Measurements from ENCODE around the gene SLC6A19. TPM values are rescaled to one million over a fixed set of nuclear protein-coding genes. Genes with fewer than 3 reads are reported as not detected.

The SLC6A19 gene
- polyA plus RNA-seq, 1 of the 3 experiments (the other 2 are of a cell fraction): not detected

DNA sequence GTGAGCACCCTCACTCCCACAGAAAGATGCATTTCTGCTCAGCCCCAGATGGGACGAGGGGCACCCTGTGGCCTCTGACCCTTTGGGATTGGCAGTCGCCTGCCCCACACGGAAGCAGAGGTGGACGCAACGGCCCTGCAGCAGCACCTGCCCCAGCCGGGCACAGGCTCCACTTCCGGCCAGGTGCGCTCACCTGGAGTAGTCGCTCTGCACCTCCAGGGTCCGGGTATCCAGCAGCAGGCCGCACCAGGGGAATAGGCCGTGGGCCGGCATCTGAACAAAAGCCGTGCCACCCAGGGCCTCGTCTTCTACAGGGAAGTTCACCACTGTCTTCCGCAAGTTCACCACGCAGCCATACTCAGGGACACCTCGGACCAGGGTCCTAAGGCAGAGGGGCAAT, 62.8 kb downstream of the SLC6A19 start:
- Histone ChIP-seq H4K20me1 (ENCODE audit: insufficient read depth) (no peaks in the 10 kb centered on the region), H3K9ac (no peak overlapping the region), H3K27me3 (ENCODE audit: insufficient read depth) (no peaks in the 10 kb centered on the region; the same call in 1 of the 2 replicates), H2AFZ (ENCODE audit: low read depth) (no peak overlapping the region), H3K36me3 (replicated peaks in 1 of 2; ENCODE audit: control insufficient read depth in 1 of 2, insufficient read depth in 2 of 2, low read length in 1 of 2) (no peaks in the 10 kb centered on the region), H3K27ac (ENCODE audit: low read depth in 2 of 2, low read length in 1 of 2) (no peak overlapping the region), H3F3A (replicated peaks; ENCODE audit: insufficient read depth) (no peaks in the 10 kb centered on the region), H3K9me3 (no peaks in the 10 kb centered on the region; the same call in 1 of the 2 replicates), H3K4me1 (ENCODE audit: control insufficient read depth in 1 of 2, insufficient read depth in 2 of 2, low read depth in 1 of 2, low read length in 1 of 2) (no peaks in the 10 kb centered on the region), H3K4me2 (no peak overlapping the region), H3K9me2 (no peaks in the 10 kb centered on the region), H3K79me2 (ENCODE audit: insufficient read depth) (no peaks in the 10 kb centered on the region), H3K4me3 (ENCODE audit: low read depth in 2 of 2, low read length in 1 of 2) (no peak overlapping the region)
- TF ChIP-seq, protein P1, sequence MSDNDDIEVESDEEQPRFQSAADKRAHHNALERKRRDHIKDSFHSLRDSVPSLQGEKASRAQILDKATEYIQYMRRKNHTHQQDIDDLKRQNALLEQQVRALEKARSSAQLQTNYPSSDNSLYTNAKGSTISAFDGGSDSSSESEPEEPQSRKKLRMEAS (IDR thresholded peaks at IDR 0.05; ENCODE audit: low read depth): no peak
- TF ChIP-seq, protein P2, sequence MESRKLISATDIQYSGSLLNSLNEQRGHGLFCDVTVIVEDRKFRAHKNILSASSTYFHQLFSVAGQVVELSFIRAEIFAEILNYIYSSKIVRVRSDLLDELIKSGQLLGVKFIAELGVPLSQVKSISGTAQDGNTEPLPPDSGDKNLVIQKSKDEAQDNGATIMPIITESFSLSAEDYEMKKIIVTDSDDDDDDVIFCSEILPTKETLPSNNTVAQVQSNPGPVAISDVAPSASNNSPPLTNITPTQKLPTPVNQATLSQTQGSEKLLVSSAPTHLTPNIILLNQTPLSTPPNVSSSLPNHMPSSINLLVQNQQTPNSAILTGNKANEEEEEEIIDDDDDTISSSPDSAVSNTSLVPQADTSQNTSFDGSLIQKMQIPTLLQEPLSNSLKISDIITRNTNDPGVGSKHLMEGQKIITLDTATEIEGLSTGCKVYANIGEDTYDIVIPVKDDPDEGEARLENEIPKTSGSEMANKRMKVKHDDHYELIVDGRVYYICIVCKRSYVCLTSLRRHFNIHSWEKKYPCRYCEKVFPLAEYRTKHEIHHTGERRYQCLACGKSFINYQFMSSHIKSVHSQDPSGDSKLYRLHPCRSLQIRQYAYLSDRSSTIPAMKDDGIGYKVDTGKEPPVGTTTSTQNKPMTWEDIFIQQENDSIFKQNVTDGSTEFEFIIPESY (IDR thresholded peaks at IDR 0.05; ENCODE audit: borderline replicate concordance, low read depth): no peak
- no peak for TF ChIP-seq NRF1 (IDR thresholded peaks at IDR 0.05; ENCODE audit: low read depth, low read length)
- no peak for TF ChIP-seq FOXM1 (IDR thresholded peaks at IDR 0.05; ENCODE audit: low read depth)
- TF ChIP-seq SIN3A (IDR thresholded peaks at IDR 0.05; ENCODE audit: borderline replicate concordance, low read depth, low read length): no peak
- no peak for TF ChIP-seq JUND (IDR thresholded peaks at IDR 0.05)
- TF ChIP-seq, protein P3, sequence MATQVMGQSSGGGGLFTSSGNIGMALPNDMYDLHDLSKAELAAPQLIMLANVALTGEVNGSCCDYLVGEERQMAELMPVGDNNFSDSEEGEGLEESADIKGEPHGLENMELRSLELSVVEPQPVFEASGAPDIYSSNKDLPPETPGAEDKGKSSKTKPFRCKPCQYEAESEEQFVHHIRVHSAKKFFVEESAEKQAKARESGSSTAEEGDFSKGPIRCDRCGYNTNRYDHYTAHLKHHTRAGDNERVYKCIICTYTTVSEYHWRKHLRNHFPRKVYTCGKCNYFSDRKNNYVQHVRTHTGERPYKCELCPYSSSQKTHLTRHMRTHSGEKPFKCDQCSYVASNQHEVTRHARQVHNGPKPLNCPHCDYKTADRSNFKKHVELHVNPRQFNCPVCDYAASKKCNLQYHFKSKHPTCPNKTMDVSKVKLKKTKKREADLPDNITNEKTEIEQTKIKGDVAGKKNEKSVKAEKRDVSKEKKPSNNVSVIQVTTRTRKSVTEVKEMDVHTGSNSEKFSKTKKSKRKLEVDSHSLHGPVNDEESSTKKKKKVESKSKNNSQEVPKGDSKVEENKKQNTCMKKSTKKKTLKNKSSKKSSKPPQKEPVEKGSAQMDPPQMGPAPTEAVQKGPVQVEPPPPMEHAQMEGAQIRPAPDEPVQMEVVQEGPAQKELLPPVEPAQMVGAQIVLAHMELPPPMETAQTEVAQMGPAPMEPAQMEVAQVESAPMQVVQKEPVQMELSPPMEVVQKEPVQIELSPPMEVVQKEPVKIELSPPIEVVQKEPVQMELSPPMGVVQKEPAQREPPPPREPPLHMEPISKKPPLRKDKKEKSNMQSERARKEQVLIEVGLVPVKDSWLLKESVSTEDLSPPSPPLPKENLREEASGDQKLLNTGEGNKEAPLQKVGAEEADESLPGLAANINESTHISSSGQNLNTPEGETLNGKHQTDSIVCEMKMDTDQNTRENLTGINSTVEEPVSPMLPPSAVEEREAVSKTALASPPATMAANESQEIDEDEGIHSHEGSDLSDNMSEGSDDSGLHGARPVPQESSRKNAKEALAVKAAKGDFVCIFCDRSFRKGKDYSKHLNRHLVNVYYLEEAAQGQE (IDR thresholded peaks at IDR 0.05; ENCODE audit: low read depth, low read length): no peak
- TF ChIP-seq NFIC (IDR thresholded peaks at IDR 0.05; ENCODE audit: borderline replicate concordance): no peak
- TF ChIP-seq, protein P4, sequence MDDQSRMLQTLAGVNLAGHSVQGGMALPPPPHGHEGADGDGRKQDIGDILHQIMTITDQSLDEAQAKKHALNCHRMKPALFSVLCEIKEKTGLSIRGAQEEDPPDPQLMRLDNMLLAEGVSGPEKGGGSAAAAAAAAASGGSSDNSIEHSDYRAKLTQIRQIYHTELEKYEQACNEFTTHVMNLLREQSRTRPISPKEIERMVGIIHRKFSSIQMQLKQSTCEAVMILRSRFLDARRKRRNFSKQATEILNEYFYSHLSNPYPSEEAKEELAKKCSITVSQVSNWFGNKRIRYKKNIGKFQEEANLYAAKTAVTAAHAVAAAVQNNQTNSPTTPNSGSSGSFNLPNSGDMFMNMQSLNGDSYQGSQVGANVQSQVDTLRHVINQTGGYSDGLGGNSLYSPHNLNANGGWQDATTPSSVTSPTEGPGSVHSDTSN (IDR thresholded peaks at IDR 0.05): no peak
- TF ChIP-seq GATA2 (CRISPR knock-in tag; IDR thresholded peaks at IDR 0.05): no peak
- TF ChIP-seq POLR2AphosphoS5 (IDR thresholded peaks at IDR 0.05; ENCODE audit: low read depth, low read length): no peak
- no peak for TF ChIP-seq TAF1 (IDR thresholded peaks at IDR 0.05; ENCODE audit: borderline replicate concordance, low read depth, low read length)
- TF ChIP-seq TEAD4 (IDR thresholded peaks at IDR 0.05; ENCODE audit: borderline replicate concordance, insufficient read depth): no peak
- POLR2A ChIA-PET: no interaction called here
- DNase-seq: no peak
- 67% methylated on average over 11 of the region's 18 CpGs for WGBS (ENCODE audit: low lambda C conversion rate)
- CTCF ChIA-PET: no interaction called here

All from SK-N-SH (cell line).